Panc1 (cell line): ENCODE results near the gene SOS2.

Source experiments
- CTCF ChIP-seq: fragments of 450-650 bp; IDR thresholded peaks from 2 replicates; pipeline ENCODE4 v1.5.1; 2017; ENCODE audit warnings: mild to moderate bottlenecking
- POLR2AphosphoS5 ChIP-seq: IDR thresholded peaks from 2 replicates; pipeline ENCODE4 v1.6.1; 2012; ENCODE audit warnings: mild to moderate bottlenecking, low read depth, low read length, moderate library complexity
- REST ChIP-seq, 2 experiments: IDR thresholded peaks; 2 replicates each; pipeline ENCODE4 v1.6.1; 2011 to 2012; ENCODE audit warnings: low read depth in 2 of 2, control low read depth in 1 of 2, low read length in 1 of 2, mild to moderate bottlenecking in 1 of 2, moderate library complexity in 1 of 2; ENCODE audit not compliant: insufficient read depth in 1 of 2
- SIN3A ChIP-seq: IDR thresholded peaks from 2 replicates; pipeline ENCODE4 v1.6.1; 2012; ENCODE audit warnings: low read depth, mild to moderate bottlenecking, low read length, moderate library complexity, borderline replicate concordance; ENCODE audit not compliant: insufficient read depth
- TCF7L2 ChIP-seq: IDR thresholded peaks from 2 replicates; pipeline ENCODE4 v1.6.1; 2011; ENCODE audit warnings: mild to moderate bottlenecking, low read depth, low read length, inconsistent platforms

DNA sequence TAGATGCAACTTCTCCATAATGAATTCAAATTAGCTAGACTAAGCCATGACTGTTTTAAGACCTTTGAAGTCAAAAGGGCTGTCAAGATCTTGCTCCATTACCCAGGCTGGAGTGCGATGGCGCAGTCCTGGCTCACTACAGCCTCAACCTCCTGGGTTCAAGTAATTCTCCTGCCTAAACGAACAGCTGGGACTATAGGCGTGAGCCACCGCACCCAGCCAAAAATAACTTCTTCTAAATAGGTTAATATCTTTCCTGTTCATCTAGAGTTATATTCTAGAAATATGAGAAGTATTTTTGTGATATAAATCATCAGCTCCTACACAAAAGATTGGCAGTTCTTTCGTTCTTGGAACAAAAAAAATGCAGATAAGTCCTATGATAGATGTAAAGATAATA is 39.6 kb upstream of the SOS2 start:
- TF ChIP-seq CTCF (no peak), POLR2AphosphoS5 (no peak), REST (IDR thresholded peaks at IDR 0.05; ENCODE audit: insufficient read depth in 1 of 2, low read depth in 2 of 2, low read length in 1 of 2) (no peak), SIN3A (no peak), TCF7L2 (no peak)
